Hepatocyte (in vitro differentiated cells): Measurements from ENCODE around the gene SELE.

Experiments
- CTCF ChIP-seq: fragments of 200-600 bp; sonication (generic); IDR thresholded peaks from 2 replicates; pipeline ENCODE4 v1.5.1; 2016; ENCODE audit warnings: antibody characterized with exemption, mild to moderate bottlenecking; ENCODE audit not compliant: poor library complexity
- EZH2 ChIP-seq: fragments of 200-600 bp; sonication (generic); IDR thresholded peaks from 2 replicates; pipeline ENCODE4 v1.6.1; 2016; ENCODE audit warnings: antibody characterized with exemption, mild to moderate bottlenecking, borderline replicate concordance
- EZH2phosphoT487 ChIP-seq: fragments of 200-600 bp; sonication (generic); IDR thresholded peaks from one replicate; pipeline ENCODE4 v1.6.1; 2018; ENCODE audit warnings: antibody characterized with exemption, mild to moderate bottlenecking, low read depth, moderate library complexity; ENCODE audit not compliant: unreplicated experiment, severe bottlenecking

DNA sequence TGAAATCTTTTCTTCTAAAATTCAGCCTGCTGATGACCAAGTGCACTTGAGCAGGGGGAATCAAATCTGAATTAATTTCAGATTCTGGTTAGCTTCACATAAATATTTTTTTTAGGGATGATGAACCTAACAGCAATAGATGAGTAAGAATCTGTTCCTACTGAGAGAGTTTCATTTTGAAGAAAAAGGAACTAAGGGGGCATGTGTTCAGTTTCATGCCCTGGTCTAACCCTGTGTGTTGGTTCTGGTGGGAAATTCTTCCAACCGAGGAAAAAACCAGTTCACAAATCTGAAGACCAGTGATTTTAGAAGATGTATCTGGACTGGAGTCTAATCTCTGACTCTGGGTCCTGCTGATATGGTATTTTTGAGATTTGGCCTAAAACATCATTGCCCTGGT, 36.1 kb downstream of the SELE start:
- TF ChIP-seq CTCF (no peak), EZH2 (no peak), EZH2phosphoT487 (no peak)
